Dendritic cell treated with granulocyte-macrophage colony-stimulating factor and Interleukin-4, amounts not matched to agents 40 ng/mL and 50 ng/mL, for 4 days (primary cell): ENCODE measurements around the gene COMP.
A peak's percentile ranks its signal among the peaks of the same experiment; 100 is the strongest.

Experiments used
- H3K27ac Mint-ChIP-seq: one replicate; pipeline ENCODE4 v1.8.0; 2022; ENCODE audit warnings: mild to moderate bottlenecking, mixed read lengths
- H3K27me3 Mint-ChIP-seq: one replicate; pipeline ENCODE4 v1.8.0; 2022; ENCODE audit warnings: mild to moderate bottlenecking, mixed read lengths
- H3K36me3 Mint-ChIP-seq: one replicate; pipeline ENCODE4 v1.8.0; 2022; ENCODE audit warnings: low read depth, mixed read lengths
- H3K4me1 Mint-ChIP-seq: one replicate; pipeline ENCODE4 v1.8.0; 2022; ENCODE audit warnings: low read depth, mixed read lengths
- H3K4me3 Mint-ChIP-seq: one replicate; pipeline ENCODE4 v1.8.0; 2022; ENCODE audit warnings: mild to moderate bottlenecking, moderate library complexity, mixed read lengths
- H3K9me3 Mint-ChIP-seq: one replicate; pipeline ENCODE4 v1.8.0; 2022; ENCODE audit warnings: mixed read lengths
- intact Hi-C: fragments of 100-400 bp; cut with micrococcal nuclease; formaldehyde crosslinking; loops from one replicate; pipeline ENCODE4 v1.15.0; 2022

COMP gene

GRCh38 chr19:18798384-18799352 is 7.6 kb upstream of the COMP start:
- intact Hi-C loops: no loop called here
- H3K4me1 Mint-ChIP-seq: no peaks in the 10 kb centered on the region
- no peak overlapping the region for H3K27ac Mint-ChIP-seq
- H3K9me3 Mint-ChIP-seq: no peaks in the 10 kb centered on the region
- no peaks in the 10 kb centered on the region for H3K36me3 Mint-ChIP-seq
- no peak overlapping the region for H3K4me3 Mint-ChIP-seq
- peaks cover 47% of the 10 kb centered on the region for H3K27me3 Mint-ChIP-seq

DNA sequence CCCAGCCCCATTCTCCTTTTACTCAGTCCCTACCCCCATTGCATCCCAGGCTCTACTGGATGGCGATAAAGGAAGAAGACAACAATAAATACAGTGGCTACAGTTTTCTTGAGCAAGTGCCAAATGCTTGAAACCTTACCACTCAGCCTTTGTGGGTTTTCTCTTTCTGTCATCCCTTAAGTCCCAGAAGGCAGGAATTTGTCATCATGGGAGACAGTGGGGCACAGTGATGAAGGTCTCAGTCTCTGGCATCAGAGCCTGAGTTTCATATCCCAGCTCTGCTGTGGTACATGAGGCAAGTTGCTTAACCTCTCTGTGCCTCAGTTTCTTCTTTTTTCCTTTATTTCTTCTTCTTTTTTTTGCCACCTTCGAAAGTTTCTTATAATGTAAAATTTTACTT is 5.1 kb upstream of the COMP start:
- H3K36me3 Mint-ChIP-seq: no peaks in the 10 kb centered on the region
- intact Hi-C loops: no loop called here
- no peaks in the 10 kb centered on the region for H3K9me3 Mint-ChIP-seq
- peaks cover 55% of the 10 kb centered on the region for H3K27me3 Mint-ChIP-seq
- H3K4me3 Mint-ChIP-seq: no peak overlapping the region
- no peak overlapping the region for H3K27ac Mint-ChIP-seq
- H3K4me1 Mint-ChIP-seq: peaks cover 1% of the 10 kb centered on the region

DNA sequence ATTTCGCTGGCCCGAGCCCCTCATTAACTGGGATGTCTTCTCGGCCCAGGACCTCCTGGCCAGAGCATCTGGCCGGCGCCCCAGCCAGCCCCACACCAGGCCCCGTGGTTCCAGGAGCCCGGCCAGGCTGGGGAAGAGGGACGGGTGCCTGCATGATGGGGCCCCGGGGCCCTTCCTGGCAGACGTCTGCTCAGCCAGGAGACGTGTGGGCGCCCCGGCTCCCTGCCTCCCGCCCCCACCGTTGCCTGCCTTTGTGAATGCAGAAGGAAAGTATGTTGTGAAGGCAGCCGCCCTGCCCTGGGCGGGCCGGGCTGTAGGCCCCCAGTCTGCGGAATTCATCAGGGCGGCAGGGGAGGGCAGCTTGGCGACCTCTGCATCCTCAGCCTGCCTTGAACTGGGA is 4.4 kb upstream of the COMP start:
- H3K4me3 Mint-ChIP-seq: no peak overlapping the region
- no peaks in the 10 kb centered on the region for H3K9me3 Mint-ChIP-seq
- H3K36me3 Mint-ChIP-seq: no peaks in the 10 kb centered on the region
- H3K27ac Mint-ChIP-seq: no peak overlapping the region
- intact Hi-C loops: no loop called here
- H3K27me3 Mint-ChIP-seq: peaks cover 57% of the 10 kb centered on the region
- H3K4me1 Mint-ChIP-seq: peaks cover 8% of the 10 kb centered on the region

DNA sequence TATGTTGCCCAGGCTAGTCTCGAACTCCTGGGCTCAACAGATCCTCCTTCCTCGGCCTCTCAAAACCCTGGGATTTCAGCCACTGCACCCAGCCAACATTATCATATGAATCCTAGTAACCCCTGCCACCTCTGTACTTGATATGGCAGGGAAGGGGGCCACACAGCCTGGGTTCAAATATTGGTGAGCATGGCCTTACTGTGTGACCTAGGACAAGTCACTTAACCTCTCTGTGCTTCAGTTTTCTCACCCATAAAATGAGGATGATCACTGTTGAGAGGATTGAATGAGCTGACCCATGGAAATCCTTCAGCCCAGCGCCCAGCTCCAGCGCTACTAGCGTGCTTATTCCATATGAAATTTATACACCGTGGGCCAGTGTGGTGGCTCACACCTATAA is 3.6 kb upstream of the COMP start:
- Mint-ChIP-seq H3K9me3 (no peaks in the 10 kb centered on the region), H3K4me1 (peaks cover 17% of the 10 kb centered on the region), H3K27me3 (peaks cover 64% of the 10 kb centered on the region), H3K36me3 (no peaks in the 10 kb centered on the region), H3K27ac (no peak overlapping the region), H3K4me3 (no peak overlapping the region)
- intact Hi-C loops: no loop called here

- Mint-ChIP-seq H3K4me1 (peaks cover 24% of the 10 kb centered on the region), H3K36me3 (no peaks in the 10 kb centered on the region), H3K27me3 (peaks cover 71% of the 10 kb centered on the region), H3K9me3 (no peaks in the 10 kb centered on the region), H3K4me3 (no peak overlapping the region), H3K27ac (no peak overlapping the region)
- intact Hi-C loops: no loop called here
These were observed 2.9 kb upstream of the COMP start for GRCh38 chr19:18794029-18794313.

- Mint-ChIP-seq H3K36me3 (no peaks in the 10 kb centered on the region), H3K27me3 (peaks cover 77% of the 10 kb centered on the region), H3K4me1 (peaks cover 28% of the 10 kb centered on the region), H3K9me3 (no peaks in the 10 kb centered on the region), H3K27ac (no peak overlapping the region), H3K4me3 (no peak overlapping the region)
- intact Hi-C loops: no loop called here
These were observed 2.3 kb upstream of the COMP start for GRCh38 chr19:18793144-18794028.

GRCh38 chr19:18792661-18793060 is 1.6 kb upstream of the COMP start:
- H3K4me3 Mint-ChIP-seq: no peak overlapping the region
- no peaks in the 10 kb centered on the region for H3K9me3 Mint-ChIP-seq
- peaks cover 33% of the 10 kb centered on the region for H3K4me1 Mint-ChIP-seq
- intact Hi-C loops: no loop called here
- H3K36me3 Mint-ChIP-seq: no peaks in the 10 kb centered on the region
- H3K27ac Mint-ChIP-seq: no peak overlapping the region
- peaks cover 84% of the 10 kb centered on the region for H3K27me3 Mint-ChIP-seq

- no peak overlapping the region for H3K27ac Mint-ChIP-seq
- intact Hi-C loops: no loop called here
- no peak overlapping the region for H3K4me3 Mint-ChIP-seq
- peaks cover 39% of the 10 kb centered on the region for H3K4me1 Mint-ChIP-seq
- H3K27me3 Mint-ChIP-seq: peaks cover 94% of the 10 kb centered on the region
- no peaks in the 10 kb centered on the region for H3K36me3 Mint-ChIP-seq
- H3K9me3 Mint-ChIP-seq: no peaks in the 10 kb centered on the region
These were observed 192 bp upstream of the COMP start for GRCh38 chr19:18791315-18791678.

- Mint-ChIP-seq H3K9me3 (no peaks in the 10 kb centered on the region), H3K4me1 (peaks cover 50% of the 10 kb centered on the region), H3K36me3 (no peaks in the 10 kb centered on the region), H3K27ac (no peak overlapping the region), H3K4me3 (peak overlapping the region; percentile 67), H3K27me3 (peaks cover 91% of the 10 kb centered on the region)
- intact Hi-C loops: no loop called here
These were observed 1.1 kb downstream of the COMP start for GRCh38 chr19:18789883-18790565.

GRCh38 chr19:18789422-18789869 is 1.7 kb downstream of the COMP start:
- Mint-ChIP-seq H3K9me3 (no peaks in the 10 kb centered on the region), H3K27me3 (peaks cover 92% of the 10 kb centered on the region), H3K36me3 (no peaks in the 10 kb centered on the region), H3K4me3 (peak overlapping the region; percentile 67), H3K27ac (no peak overlapping the region), H3K4me1 (peaks cover 52% of the 10 kb centered on the region)
- intact Hi-C loops: no loop called here

GRCh38 chr19:18788529-18789421 is 2.3 kb downstream of the COMP start:
- Mint-ChIP-seq H3K9me3 (no peaks in the 10 kb centered on the region), H3K36me3 (no peaks in the 10 kb centered on the region), H3K4me3 (peak overlapping the region; percentile 67), H3K27ac (no peak overlapping the region), H3K27me3 (peaks cover 94% of the 10 kb centered on the region), H3K4me1 (peaks cover 52% of the 10 kb centered on the region)
- intact Hi-C loops: no loop called here

- no peaks in the 10 kb centered on the region for H3K9me3 Mint-ChIP-seq
- intact Hi-C loops: no loop called here
- H3K4me3 Mint-ChIP-seq: peak overlapping the region; percentile 54
- peaks cover 79% of the 10 kb centered on the region for H3K27me3 Mint-ChIP-seq
- H3K36me3 Mint-ChIP-seq: no peaks in the 10 kb centered on the region
- peak overlapping the region; percentile 43 for H3K27ac Mint-ChIP-seq
- peaks cover 55% of the 10 kb centered on the region for H3K4me1 Mint-ChIP-seq
These were observed 5.7 kb downstream of the COMP start for GRCh38 chr19:18785179-18786124.
